HepG2 (cell line): ENCODE results near the gene SINHCAF. TPM values are rescaled to one million over a fixed set of nuclear protein-coding genes. Genes with fewer than 3 reads are reported as not detected.

Source experiments
- ATAC-seq: fragments of 200-7000 bp; cut with Tn5 transposase; 3 replicates; pipeline ENCODE4 v1.9.1; 2020; ENCODE audit warnings: mild to moderate bottlenecking, moderate library complexity
- BruUV-seq: library from RNA; stranded (reverse); fragments of 400-500 nt; replicated peaks from 2 replicates; lab custom pipeline; 2021; lab: Mats Ljungman, UMichigan
- CTCF ChIA-PET: fragments of 300-600 bp; formaldehyde crosslinking; extraction: SDS; loops from one replicate; lab custom pipeline; 2021; ENCODE audit warnings: low total read pairs, inconsistent platforms, low intra/inter-chr PET ratio; lab: Yijun Ruan, JAX
- POLR2A ChIA-PET: fragments of 350-600 bp; sonication (Branson Sonifier 250); formaldehyde crosslinking; loops from one replicate; lab custom pipeline; 2020; ENCODE audit warnings: antibody characterized with exemption, inconsistent platforms; lab: Yijun Ruan, JAX
- DNase-seq: peaks from one replicate; pipeline ENCODE4 v3.0.0-alpha.2; 2015; ENCODE audit warnings: low spot score
- FAIRE-seq: peaks from 3 replicates; lab custom pipeline; 2011; peaks lifted over from hg19 to GRCh38; lab: Jason Lieb, UNC
- H2AFZ ChIP-seq: one replicate; pipeline ENCODE4 v1.6.1; 2011; ENCODE audit warnings: low read length, inconsistent platforms
- H3K27ac ChIP-seq: fragments of 300-600 bp; 3 replicates; pipeline ENCODE4 v1.8.0; 2011; ENCODE audit warnings: mixed run types, mild to moderate bottlenecking, mixed read lengths, low read length, inconsistent platforms; ENCODE audit not compliant: insufficient read depth; ENCODE audit errors: extremely low read length
- H3K27me3 ChIP-seq, 2 experiments: fragments of 200-600 bp in 1 of 2; 2 replicates in 1 of 2; 3 replicates in 1 of 2; pipeline versions ENCODE4 v1.6.0 to v1.8.0; 2011; ENCODE audit warnings: low read length in 2 of 2, mild to moderate bottlenecking in 2 of 2, moderate library complexity in 2 of 2, inconsistent platforms in 1 of 2; ENCODE audit not compliant: insufficient read depth in 2 of 2, control insufficient read depth in 1 of 2
- H3K36me3 ChIP-seq, 2 experiments: fragments of 200-600 bp in 1 of 2; replicated peaks in 1 of 2; 2 replicates in 1 of 2; 3 replicates in 1 of 2; pipeline versions ENCODE4 v1.5.1 to v1.8.0; 2011; ENCODE audit warnings: low read length in 2 of 2, inconsistent platforms in 1 of 2; ENCODE audit not compliant: insufficient read depth in 2 of 2, control insufficient read depth in 1 of 2
- H3K4me1 ChIP-seq: 2 replicates; pipeline ENCODE4 v1.5.1; 2012; ENCODE audit warnings: low read length, inconsistent platforms; ENCODE audit not compliant: insufficient read depth
- H3K4me2 ChIP-seq: 2 replicates; pipeline ENCODE4 v1.6.0; 2011; ENCODE audit warnings: low read depth, low read length, inconsistent platforms
- H3K4me3 ChIP-seq, 3 experiments: fragments of 200-600 bp in 1 of 3; sonication (generic), shearing (Covaris generic) in 1 of 3; replicated peaks in 1 of 3; 2 replicates each; pipeline ENCODE4 v1.5.1; 2011 to 2016; ENCODE audit warnings: low read length in 3 of 3, inconsistent platforms in 2 of 3, low read depth in 2 of 3, mild to moderate bottlenecking in 2 of 3, control low read depth in 1 of 3, mixed read lengths in 1 of 3; ENCODE audit not compliant: insufficient read depth in 1 of 3
- H3K79me2 ChIP-seq: one replicate; pipeline ENCODE4 v1.6.1; 2011; ENCODE audit warnings: low read length, inconsistent platforms; ENCODE audit not compliant: insufficient read depth
- H3K9ac ChIP-seq: 2 replicates; pipeline ENCODE4 v1.6.0; 2011; ENCODE audit warnings: mild to moderate bottlenecking, low read depth, low read length, inconsistent platforms; ENCODE audit not compliant: insufficient read depth
- H3K9me3 ChIP-seq: 2 replicates; pipeline ENCODE4 v1.5.1; 2012; ENCODE audit warnings: mild to moderate bottlenecking, low read length
- H4K20me1 ChIP-seq: 2 replicates; pipeline ENCODE4 v1.6.0; 2011; ENCODE audit warnings: inconsistent platforms, mild to moderate bottlenecking, low read length, moderate library complexity; ENCODE audit not compliant: insufficient read depth
- ATAD3A ChIP-seq: sonication (generic); formaldehyde crosslinking; IDR thresholded peaks from 2 replicates; pipeline ENCODE4 v1.4.0; 2020; ENCODE audit warnings: missing genetic modification reagents
- GATAD2A ChIP-seq: IDR thresholded peaks from 2 replicates; pipeline ENCODE4 v1.6.1; 2016
- HMGA1 ChIP-seq: sonication (generic); formaldehyde crosslinking; conservative IDR thresholded peaks from 2 replicates; pipeline ENCODE4 v1.4.0; 2020; ENCODE audit warnings: missing genetic modification reagents
- IKZF5 ChIP-seq: IDR thresholded peaks from 2 replicates; pipeline ENCODE4 v1.6.1; 2018; ENCODE audit warnings: missing genetic modification reagents, mild to moderate bottlenecking, missing compliant biosample characterization
- PCBP1 ChIP-seq: fragments of 200-400 bp; formaldehyde crosslinking; IDR thresholded peaks from 2 replicates; pipeline ENCODE4 v1.6.1; 2017; ENCODE audit warnings: mild to moderate bottlenecking, low read depth, low read length, borderline replicate concordance
- SCMH1 ChIP-seq: sonication (generic); formaldehyde crosslinking; IDR thresholded peaks from 2 replicates; pipeline ENCODE4 v1.9.0; 2021; ENCODE audit warnings: missing genetic modification reagents, mild to moderate bottlenecking, borderline replicate concordance
- ZC3H13 ChIP-seq: sonication (generic); formaldehyde crosslinking; IDR thresholded peaks from 2 replicates; pipeline ENCODE4 v1.8.1; 2023; ENCODE audit warnings: mild to moderate bottlenecking, missing genetic modification reagents, moderate library complexity
- ZFP62 ChIP-seq: sonication (generic); formaldehyde crosslinking; IDR thresholded peaks from 2 replicates; pipeline ENCODE4 v1.4.0; 2020; ENCODE audit warnings: missing genetic modification reagents
- ZNF207 ChIP-seq: fragments of 450-650 bp; IDR thresholded peaks from 2 replicates; pipeline ENCODE4 v1.6.1; 2016; ENCODE audit warnings: antibody characterized with exemption, borderline replicate concordance
- ZNF354B ChIP-seq: sonication (generic); formaldehyde crosslinking; IDR thresholded peaks from 2 replicates; pipeline ENCODE4 v1.8.0; 2022; ENCODE audit warnings: mild to moderate bottlenecking, missing genetic modification reagents
- ZNF510 ChIP-seq: sonication (generic); formaldehyde crosslinking; IDR thresholded peaks from 2 replicates; pipeline ENCODE4 v1.4.0; 2020; ENCODE audit warnings: low read depth, mild to moderate bottlenecking, missing genetic modification reagents
- ZNF605 ChIP-seq: sonication (generic); formaldehyde crosslinking; IDR thresholded peaks from 2 replicates; pipeline ENCODE4 v1.8.0; 2022; ENCODE audit warnings: mild to moderate bottlenecking, missing genetic modification reagents
- ZNF883 ChIP-seq: sonication (generic); formaldehyde crosslinking; IDR thresholded peaks from 2 replicates; pipeline ENCODE4 v1.5.1; 2020; ENCODE audit warnings: mild to moderate bottlenecking, missing genetic modification reagents; ENCODE audit errors: not compliant biosample characterization
- ZSCAN21 ChIP-seq: sonication (generic); formaldehyde crosslinking; IDR thresholded peaks from 2 replicates; pipeline ENCODE4 v1.8.0; 2022; ENCODE audit warnings: mild to moderate bottlenecking, missing genetic modification reagents, moderate library complexity, borderline replicate concordance
- WGBS: methylation state at CpG from one replicate; pipeline ENCODE4 v1.1.6; 2017; ENCODE audit warnings: low lambda C conversion rate; 5-methylcytosine and 5-hydroxymethylcytosine counted together
- in situ Hi-C: cut with HindIII; loops from 2 replicates; pipeline ENCODE4 v1.10.0; 2017; ENCODE audit warnings: low pct_unique_long_range_greater_than_20kb; ENCODE audit not compliant: extremely low pct_ligation_motif_present
- intact Hi-C: fragments of 100-400 bp; cut with micrococcal nuclease; formaldehyde crosslinking; loops from one replicate; pipeline ENCODE4 v1.10.0; 2022; ENCODE audit not compliant: unreplicated experiment
- polyA plus RNA-seq, 8 experiments: library from polyadenylated mRNA; depleted of rRNA in 3 of 8; stranded (reverse) in 7 of 8; unstranded in 1 of 8; fragments of >200 nt; fragmentation: Illumina TruSeq in 4 of 8; extraction: Trizol in 4 of 8; gene quantifications; 2 replicates each; pipeline versions ENCODE4 v1.2.1 to v1.2.3, GENCODE V29; 2011 to 2016; ENCODE audit warnings: low read depth in 4 of 8, missing spikeins in 1 of 8, mixed read lengths in 1 of 8; ENCODE audit not compliant: insufficient read depth in 1 of 8
- total RNA-seq, 5 experiments: library from RNA; depleted of rRNA; stranded (reverse); fragments of >200 nt; fragmentation: Illumina TruSeq; extraction: Trizol; gene quantifications; 2 replicates each; pipeline ENCODE4 v1.2.3, GENCODE V29; 2016; ENCODE audit warnings: low read depth in 1 of 5

SINHCAF gene
- total and polyA plus RNA-seq, 2 of the 13 experiments (the other 11 are each of a cell fraction or from before 2014, with no cell fraction given) = 54.6 to 97.8 TPM

DNA sequence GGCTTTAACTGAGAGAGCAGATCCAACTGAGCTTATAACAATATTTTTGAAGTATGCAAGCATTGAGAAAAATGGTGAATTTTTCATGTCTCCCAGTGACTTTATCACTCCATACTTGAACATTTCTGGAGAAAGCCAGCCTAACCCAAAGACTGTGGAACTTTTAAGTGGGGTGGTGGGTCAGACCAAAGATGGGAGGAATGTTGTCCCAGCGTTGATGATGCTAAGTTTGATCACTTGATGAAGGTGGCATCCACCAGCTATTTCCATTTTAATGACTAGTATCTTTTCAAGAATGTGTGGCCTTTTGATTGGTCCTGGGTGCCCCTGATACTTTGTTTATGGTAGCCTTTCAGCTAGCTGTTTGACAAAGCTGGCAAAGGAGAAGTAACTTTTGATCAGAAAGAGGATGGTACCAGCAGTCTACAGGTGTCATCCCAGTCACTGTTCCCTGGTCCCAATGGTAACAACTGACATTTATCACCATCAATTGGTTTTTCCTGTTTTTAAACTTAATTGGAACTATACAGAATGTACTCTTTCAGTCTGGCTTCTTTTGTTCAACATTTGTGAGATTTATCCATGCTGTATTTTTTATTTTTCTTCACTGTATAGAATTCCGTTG, 14.2 kb downstream of the SINHCAF start (continued):
- TF ChIP-seq ZSCAN21 (CRISPR knock-in tag) (no peak), HMGA1 (no peak), ZNF207 (no peak), ATAD3A (CRISPR knock-in tag) (no peak), ZNF354B (no peak), SCMH1 (no peak), ZNF510 (no peak), ZC3H13 (no peak), IKZF5 (CRISPR knock-in tag) (no peak), GATAD2A (no peak), ZNF883 (CRISPR knock-in tag) (no peak), PCBP1 (no peak)

DNA sequence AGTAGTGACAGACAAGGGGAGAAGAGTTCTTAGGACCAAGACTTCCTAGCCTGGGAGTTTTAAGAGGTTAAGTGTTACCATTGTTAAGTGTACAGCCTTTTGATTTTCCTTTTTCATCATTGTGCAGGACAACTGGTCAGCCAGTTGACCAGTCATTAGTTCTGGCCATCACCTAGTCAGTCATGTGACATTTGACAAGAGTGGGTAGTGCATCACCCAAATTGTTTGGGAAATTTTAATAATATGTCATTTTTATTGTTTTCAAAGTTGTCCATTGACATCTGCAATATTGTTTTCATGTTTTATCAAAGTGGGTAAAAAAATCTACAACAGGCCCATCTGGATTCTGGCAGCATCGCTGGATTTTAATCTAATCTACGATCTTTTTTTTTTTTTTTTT, 15.5 kb downstream of the SINHCAF start:
- peaks cover 94% of the 10 kb centered on the region for H4K20me1 ChIP-seq
- ChIA-PET CTCF (no interaction called here), POLR2A (no interaction called here)
- no peak for FAIRE-seq
- H3K27ac ChIP-seq = no peak overlapping the region
- WGBS = 98% methylated on average over 2 of the region's 2 CpGs
- no peak for TF ChIP-seq ZFP62 (CRISPR knock-in tag)
- TF ChIP-seq ZNF605 (CRISPR knock-in tag) = no peak
- in situ Hi-C loops (no loop called here), intact Hi-C loops (no loop called here)
- H3K36me3 ChIP-seq = peaks cover 5 to 36% of the 10 kb centered on the region in 2 experiments; a peak in 4 of 5 replicates
- H3K79me2 ChIP-seq = peaks cover 97% of the 10 kb centered on the region
- no peaks in the 10 kb centered on the region for H3K27me3 ChIP-seq
- no peak for DNase-seq
- ATAC-seq = no peak
- no peak overlapping the region for H3K9ac ChIP-seq
- no TSS peak for BruUV-seq
- H3K9me3 ChIP-seq = no peaks in the 10 kb centered on the region
- H2AFZ ChIP-seq = no peak overlapping the region
- H3K4me3 ChIP-seq = no peak overlapping the region
- no peak overlapping the region for H3K4me2 ChIP-seq
- peaks cover 19% of the 10 kb centered on the region for H3K4me1 ChIP-seq
